ENCODE results near the gene NECTIN2.

GRCh38 chr19:44850641-44851109 is 4.6 kb downstream of the NECTIN2 start:
- TF ChIP-seq CTCF (IDR thresholded peaks at IDR 0.05) (no peak), POLR2AphosphoS5 (IDR thresholded peaks at IDR 0.05; ENCODE audit: low read depth, low read length) (no peak), REST (IDR thresholded peaks at IDR 0.05; ENCODE audit: insufficient read depth in 1 of 2, low read depth in 2 of 2, low read length in 1 of 2) (no peak), TCF7L2 (IDR thresholded peaks at IDR 0.05; ENCODE audit: low read depth, low read length) (no peak), SIN3A (IDR thresholded peaks at IDR 0.05; ENCODE audit: borderline replicate concordance, insufficient read depth, low read depth, low read length) (no peak)
